Stimulated activated naive CD8-positive, alpha-beta T cell treated with anti-CD3 and anti-CD28 coated beads, Interleukin-15, amount 100 ng/mL, for 72 hours (primary cell): ENCODE results near the gene STN1.
A peak's percentile ranks its signal among the peaks of the same experiment; 100 is the strongest.

ENCODE experiments used
- ATAC-seq: fragments of 150-1000 bp; cut with Tn5 transposase; 2 replicates; pipeline ENCODE4 v1.10.0; 2021; ENCODE audit warnings: mild to moderate bottlenecking, moderate library complexity
- DNase-seq, 2 donors: peaks; one replicate each; pipeline ENCODE4 v3.0.0; 2021 to 2022
- H3K27ac Mint-ChIP-seq, 2 donors: one replicate each; pipeline ENCODE4 v1.8.0; 2022; ENCODE audit warnings: mild to moderate bottlenecking in 2 of 2, mixed read lengths in 2 of 2, moderate library complexity in 2 of 2
- H3K27me3 Mint-ChIP-seq: one replicate; pipeline ENCODE4 v1.8.0; 2022; ENCODE audit warnings: mixed read lengths
- H3K4me1 Mint-ChIP-seq: one replicate; pipeline ENCODE4 v1.8.0; 2022; ENCODE audit warnings: mild to moderate bottlenecking, mixed read lengths
- H3K4me3 Mint-ChIP-seq, 2 donors: one replicate each; pipeline ENCODE4 v1.8.0; 2022; ENCODE audit warnings: mild to moderate bottlenecking in 2 of 2, mixed read lengths in 2 of 2, moderate library complexity in 1 of 2
- H3K9me3 Mint-ChIP-seq, 2 donors: one replicate each; pipeline ENCODE4 v1.8.0; 2022; ENCODE audit warnings: mixed read lengths in 2 of 2

The STN1 gene

DNA sequence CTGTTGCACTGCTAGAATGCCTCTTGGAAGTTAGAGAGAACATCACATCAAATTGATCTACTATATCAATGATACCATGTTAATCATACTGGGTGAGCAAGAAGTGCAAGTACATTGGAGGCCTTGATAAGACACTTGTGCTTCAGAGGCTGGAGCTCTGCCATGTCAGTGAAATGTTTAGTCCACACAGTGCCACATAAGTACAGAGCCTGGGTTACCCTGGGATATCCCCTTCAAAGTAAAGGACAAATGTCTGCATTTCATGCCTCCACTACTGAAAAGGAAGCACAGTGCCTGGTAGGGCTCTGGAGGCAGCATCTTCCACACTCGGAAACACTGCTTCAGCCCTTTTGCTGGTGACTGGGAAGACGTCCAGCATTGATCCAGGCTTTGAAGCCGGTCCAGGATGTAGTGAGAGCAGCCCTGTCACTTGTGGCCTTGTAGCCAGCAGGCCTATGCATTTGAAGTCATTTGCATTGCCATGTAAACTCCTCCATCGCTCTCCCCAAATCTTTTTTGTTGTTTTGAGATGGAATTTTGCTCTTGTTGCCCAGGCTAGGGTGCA lies 15.7 kb upstream of the STN1 start:
- no peak overlapping the region for H3K27ac Mint-ChIP-seq
- H3K9me3 Mint-ChIP-seq = no peaks in the 10 kb centered on the region
- no peak for DNase-seq
- H3K27me3 Mint-ChIP-seq = no peaks in the 10 kb centered on the region
- H3K4me3 Mint-ChIP-seq = no peak overlapping the region
- H3K4me1 Mint-ChIP-seq = no peaks in the 10 kb centered on the region
- ATAC-seq = no peak

DNA sequence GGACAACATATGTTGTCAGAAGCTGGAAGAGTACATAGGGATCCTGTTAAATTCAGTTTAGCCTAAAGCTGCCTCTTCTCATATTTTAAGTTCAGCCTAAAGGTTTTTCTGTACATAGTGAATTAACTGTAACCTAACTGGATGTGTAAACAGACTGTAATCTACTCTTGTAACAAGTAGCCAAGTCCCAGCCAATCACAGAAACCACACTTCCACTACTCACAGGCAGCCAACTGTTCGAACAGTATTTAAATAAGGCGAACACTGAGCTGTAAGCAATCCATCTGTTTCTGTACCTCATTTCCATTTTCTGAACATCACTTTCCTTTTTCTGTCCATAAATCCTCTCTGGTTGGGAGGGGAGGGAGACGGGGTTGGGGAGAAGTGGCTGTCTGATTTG lies 15.0 kb upstream of the STN1 start:
- Mint-ChIP-seq H3K4me3 (no peak overlapping the region), H3K4me1 (no peaks in the 10 kb centered on the region), H3K27ac (no peak overlapping the region), H3K9me3 (no peaks in the 10 kb centered on the region), H3K27me3 (no peaks in the 10 kb centered on the region)
- ATAC-seq (no peak), DNase-seq (no peak)

DNA sequence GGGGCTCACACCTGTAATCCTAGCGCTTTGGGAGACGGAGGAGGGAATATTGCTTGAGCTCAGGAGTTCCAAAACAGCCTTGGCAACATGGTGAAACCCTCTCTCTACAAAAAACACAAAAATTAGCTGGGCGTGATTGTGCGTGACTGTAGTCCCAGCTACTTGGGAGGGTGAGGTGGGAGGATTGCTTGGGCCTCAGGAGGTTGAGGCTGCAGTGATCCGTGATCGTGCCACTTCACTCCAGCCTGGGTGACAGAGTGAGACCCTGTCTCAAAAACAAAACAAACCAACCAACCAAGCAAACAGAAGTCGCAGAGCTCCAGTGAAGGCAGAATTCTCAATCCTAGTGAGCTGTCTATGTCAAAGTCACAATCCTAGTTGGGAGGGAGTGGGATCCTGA lies 14.3 kb upstream of the STN1 start:
- Mint-ChIP-seq H3K27ac (peak overlapping the region in 1 of 2 donors; percentile 83), H3K4me1 (no peaks in the 10 kb centered on the region), H3K9me3 (no peaks in the 10 kb centered on the region), H3K27me3 (no peaks in the 10 kb centered on the region), H3K4me3 (no peak overlapping the region)
- ATAC-seq = no peak
- DNase-seq = no peak

DNA sequence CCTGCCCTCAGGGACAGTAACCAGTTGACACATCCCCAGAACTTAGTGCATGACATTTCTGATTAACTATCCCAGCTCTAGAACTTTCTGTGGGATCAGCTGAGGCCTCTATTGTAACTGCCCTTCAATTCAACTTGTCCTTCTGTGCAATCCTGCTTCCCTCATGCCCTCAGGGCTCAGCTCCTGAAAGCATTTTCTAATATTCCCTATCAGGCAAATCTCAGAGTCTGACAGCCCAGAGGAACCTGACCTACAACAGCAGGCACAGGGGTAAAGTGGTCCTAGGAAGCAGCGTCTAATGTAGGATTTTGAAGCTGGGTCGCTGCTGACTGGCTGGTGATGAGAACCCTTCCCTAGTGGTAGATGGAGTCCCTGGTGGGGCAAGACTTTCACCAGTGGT lies 13.6 kb upstream of the STN1 start:
- H3K27me3 Mint-ChIP-seq = no peaks in the 10 kb centered on the region
- no peak for DNase-seq
- peak overlapping the region; percentile 6 to 83 for H3K27ac Mint-ChIP-seq
- H3K4me1 Mint-ChIP-seq = no peaks in the 10 kb centered on the region
- H3K4me3 Mint-ChIP-seq = no peak overlapping the region
- H3K9me3 Mint-ChIP-seq = no peaks in the 10 kb centered on the region
- no peak for ATAC-seq

DNA sequence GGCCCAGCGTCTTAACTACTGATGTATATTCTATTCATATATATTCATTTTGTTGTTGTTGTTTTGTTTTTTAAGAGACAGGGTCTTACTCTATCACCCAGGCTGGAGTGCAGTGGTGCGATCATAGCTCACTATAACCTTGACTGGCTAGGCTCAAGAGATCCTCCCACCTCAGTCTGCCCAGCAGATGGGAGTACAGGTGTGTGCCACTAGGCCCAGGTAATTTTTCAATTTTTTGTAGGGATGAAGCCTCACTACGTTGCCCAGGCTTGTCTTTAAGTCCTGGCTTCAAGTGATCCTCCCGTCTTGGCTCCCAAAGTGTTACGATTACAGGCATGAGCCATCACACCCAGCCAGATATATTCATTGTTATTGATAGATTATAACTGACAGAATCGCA lies 12.9 kb upstream of the STN1 start:
- ATAC-seq (no peak), DNase-seq (no peak)
- no peak overlapping the region for H3K27ac Mint-ChIP-seq
- no peaks in the 10 kb centered on the region for H3K27me3 Mint-ChIP-seq
- H3K4me1 Mint-ChIP-seq = no peaks in the 10 kb centered on the region
- no peaks in the 10 kb centered on the region for H3K9me3 Mint-ChIP-seq
- H3K4me3 Mint-ChIP-seq = no peak overlapping the region

DNA sequence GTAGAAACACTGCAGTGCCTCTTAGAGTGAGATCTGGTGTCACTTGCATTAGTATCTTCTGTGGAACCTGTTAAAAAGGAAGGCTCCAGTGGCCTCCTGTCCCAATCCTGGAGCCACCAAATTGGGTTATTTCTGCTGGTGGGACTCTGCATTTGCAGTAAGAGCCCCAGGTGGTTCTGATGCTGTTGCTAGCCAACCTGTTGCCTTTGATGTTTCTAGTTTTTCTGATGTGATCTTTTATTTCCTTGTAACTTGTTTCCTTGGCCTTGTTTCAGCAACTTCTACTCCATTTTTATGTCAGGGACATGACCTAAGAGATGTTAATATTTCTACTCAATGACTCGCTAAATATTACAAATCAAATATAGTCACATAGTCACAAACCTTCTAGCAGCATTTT lies 12.5 kb upstream of the STN1 start:
- H3K27me3 Mint-ChIP-seq = no peaks in the 10 kb centered on the region
- no peaks in the 10 kb centered on the region for H3K9me3 Mint-ChIP-seq

DNA sequence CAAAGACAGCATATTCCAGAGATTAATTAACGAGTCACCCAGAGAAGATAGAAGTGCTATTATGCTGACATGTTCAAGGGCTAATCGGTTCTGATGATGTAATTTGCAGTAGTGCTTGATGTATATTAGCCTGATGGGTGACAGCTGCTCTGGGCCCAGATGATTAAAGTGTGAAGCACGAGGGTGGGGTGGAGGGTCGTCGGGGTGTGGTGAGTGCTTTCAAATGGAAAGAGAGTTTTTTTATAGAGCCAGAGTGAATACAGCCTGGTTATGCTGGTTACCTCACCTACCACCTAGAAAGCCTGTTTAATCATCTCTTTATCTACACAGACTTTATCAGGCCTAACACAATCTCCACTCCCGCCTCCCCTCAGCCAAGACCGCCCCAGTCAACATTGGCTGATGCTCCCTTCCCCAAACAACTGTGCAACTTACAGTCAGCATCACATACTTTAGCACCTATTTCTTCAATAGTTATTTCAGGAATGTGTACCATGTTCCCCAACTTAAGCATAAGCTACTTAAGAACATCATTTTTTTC lies 11.5 kb upstream of the STN1 start:
- Mint-ChIP-seq H3K27me3 (no peaks in the 10 kb centered on the region), H3K27ac (no peak overlapping the region)

More for the DNA sequence above, 12.5 kb upstream of the STN1 start:
- DNase-seq (no peak), ATAC-seq (no peak)
- Mint-ChIP-seq H3K4me1 (no peaks in the 10 kb centered on the region), H3K4me3 (no peak overlapping the region), H3K27ac (no peak overlapping the region)

DNA sequence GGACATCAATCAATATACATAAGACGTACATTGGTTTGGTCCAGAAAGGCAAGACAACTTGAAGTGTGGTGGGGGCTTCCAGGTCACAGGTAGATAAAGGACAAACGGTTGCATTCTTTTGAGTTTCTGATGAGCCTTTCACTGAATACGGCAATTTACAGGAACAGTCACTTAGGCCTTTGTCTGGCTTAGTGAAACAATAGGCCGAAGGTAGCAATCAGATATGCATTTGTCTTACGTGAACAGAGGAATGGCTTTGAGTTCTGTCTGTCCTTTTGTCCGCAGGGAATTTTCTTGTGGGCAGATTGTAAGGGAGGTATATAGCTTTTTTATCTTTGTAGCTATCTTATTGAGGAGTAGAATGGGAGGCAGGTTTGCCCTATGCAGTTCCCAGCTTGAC lies 10.8 kb upstream of the STN1 start:
- no peak for DNase-seq
- no peaks in the 10 kb centered on the region for H3K27me3 Mint-ChIP-seq
- H3K27ac Mint-ChIP-seq = no peak overlapping the region
- no peaks in the 10 kb centered on the region for H3K9me3 Mint-ChIP-seq
- no peak overlapping the region for H3K4me3 Mint-ChIP-seq
- H3K4me1 Mint-ChIP-seq = no peaks in the 10 kb centered on the region
- no peak for ATAC-seq

More for the DNA sequence above, 11.5 kb upstream of the STN1 start:
- no peaks in the 10 kb centered on the region for H3K4me1 Mint-ChIP-seq
- DNase-seq (no peak), ATAC-seq (no peak)
- H3K4me3 Mint-ChIP-seq = no peak overlapping the region
- H3K9me3 Mint-ChIP-seq = no peaks in the 10 kb centered on the region

DNA sequence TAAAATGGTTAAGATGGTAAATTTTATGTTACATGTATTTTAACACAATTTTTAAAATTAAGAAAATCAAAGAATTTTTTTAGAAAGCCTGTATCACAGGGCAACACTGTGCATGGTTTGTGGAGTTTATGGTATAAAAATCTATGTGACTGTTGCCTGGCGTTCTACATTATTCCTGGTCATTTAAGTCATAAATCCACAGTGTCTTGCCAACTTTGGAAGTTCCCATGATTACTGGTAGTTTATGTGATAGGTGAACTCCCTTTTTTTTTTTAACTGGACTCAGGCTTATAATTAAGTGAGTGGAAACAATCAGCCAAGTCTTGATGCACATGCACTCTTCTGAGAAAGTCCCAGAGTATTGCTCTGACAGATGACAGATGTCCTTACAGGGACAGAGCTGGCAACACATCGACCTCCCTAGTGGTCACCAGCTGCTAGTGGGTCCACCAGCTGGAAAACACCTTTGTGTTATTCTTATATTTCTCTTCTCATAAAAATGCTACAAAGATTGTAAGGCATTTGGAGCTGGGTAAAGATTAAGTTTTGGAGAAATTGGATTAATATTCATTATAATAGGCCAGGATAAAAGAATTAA lies 8.8 kb upstream of the STN1 start:
- no peak for ATAC-seq
- Mint-ChIP-seq H3K4me1 (no peaks in the 10 kb centered on the region), H3K27me3 (no peaks in the 10 kb centered on the region), H3K4me3 (no peak overlapping the region), H3K27ac (no peak overlapping the region), H3K9me3 (no peaks in the 10 kb centered on the region)
- DNase-seq = no peak

DNA sequence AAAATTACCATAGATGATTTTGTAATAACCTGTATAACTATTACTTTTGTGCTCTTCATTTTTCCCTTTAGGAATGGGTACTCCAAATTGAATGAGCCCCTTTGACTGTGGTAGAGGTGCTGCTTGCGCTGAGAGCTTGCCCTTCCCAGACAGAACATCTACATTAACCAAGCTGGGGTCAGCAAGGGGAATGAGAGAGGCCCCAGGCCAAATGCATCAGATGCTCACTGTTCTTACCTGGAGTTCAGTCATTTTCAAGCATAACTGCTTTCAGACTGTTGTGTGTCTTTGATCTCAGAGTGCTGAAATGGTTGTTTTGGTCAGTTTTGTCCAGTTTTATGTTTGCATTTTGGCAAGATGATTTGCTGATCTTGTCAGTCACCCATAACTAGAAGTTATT lies 7.6 kb upstream of the STN1 start:
- Mint-ChIP-seq H3K9me3 (no peaks in the 10 kb centered on the region), H3K4me3 (no peak overlapping the region), H3K27me3 (no peaks in the 10 kb centered on the region), H3K27ac (no peak overlapping the region), H3K4me1 (no peaks in the 10 kb centered on the region)
- DNase-seq (no peak), ATAC-seq (no peak)

DNA sequence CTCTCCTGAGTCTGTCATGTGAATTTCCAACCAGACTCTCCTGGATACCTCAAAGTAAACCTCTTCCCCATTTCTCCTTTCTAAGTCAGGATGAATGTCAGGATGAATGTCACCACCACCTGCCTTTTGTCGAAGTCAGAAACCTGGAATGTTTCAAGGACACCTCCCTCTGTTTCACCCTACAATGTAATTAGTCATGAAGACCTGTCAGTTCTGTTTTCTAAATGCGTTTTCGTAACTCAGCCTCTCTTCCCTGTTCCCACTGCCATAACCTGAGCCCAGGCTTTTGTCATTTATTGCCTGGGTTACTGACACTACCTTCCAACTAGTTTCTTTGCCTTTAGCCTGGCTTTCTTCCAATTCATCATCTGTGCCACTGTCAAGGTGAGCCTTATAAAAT lies 5.5 kb upstream of the STN1 start:
- no peaks in the 10 kb centered on the region for H3K9me3 Mint-ChIP-seq
- H3K27ac Mint-ChIP-seq = no peak overlapping the region
- H3K4me1 Mint-ChIP-seq = peaks cover 7% of the 10 kb centered on the region

DNA sequence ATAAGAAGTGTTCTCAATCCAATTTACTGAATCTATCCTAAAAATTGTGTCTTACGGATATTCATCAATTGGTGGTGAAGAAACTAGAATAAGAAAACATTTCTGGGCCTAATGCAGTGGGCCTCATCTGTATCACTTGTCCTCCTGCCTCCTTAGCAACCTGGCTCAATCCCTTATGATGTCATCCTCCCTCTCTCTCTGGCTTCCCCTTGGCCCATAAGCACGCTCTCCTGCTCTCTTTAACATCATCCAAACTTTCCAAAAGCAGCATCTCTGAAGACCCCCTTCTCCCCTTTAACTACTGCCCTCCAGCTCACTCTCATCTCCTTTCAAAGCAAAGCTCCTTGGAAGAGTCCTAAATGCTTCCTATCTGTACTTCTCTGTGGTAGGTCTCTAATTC lies 4.7 kb upstream of the STN1 start:
- Mint-ChIP-seq H3K4me1 (peaks cover 8% of the 10 kb centered on the region), H3K9me3 (no peaks in the 10 kb centered on the region), H3K4me3 (no peak overlapping the region), H3K27ac (no peak overlapping the region), H3K27me3 (no peaks in the 10 kb centered on the region)
- ATAC-seq (no peak), DNase-seq (no peak)

More for the DNA sequence above, 5.5 kb upstream of the STN1 start:
- no peaks in the 10 kb centered on the region for H3K27me3 Mint-ChIP-seq
- H3K4me3 Mint-ChIP-seq = no peak overlapping the region
- ATAC-seq (no peak), DNase-seq (no peak)

DNA sequence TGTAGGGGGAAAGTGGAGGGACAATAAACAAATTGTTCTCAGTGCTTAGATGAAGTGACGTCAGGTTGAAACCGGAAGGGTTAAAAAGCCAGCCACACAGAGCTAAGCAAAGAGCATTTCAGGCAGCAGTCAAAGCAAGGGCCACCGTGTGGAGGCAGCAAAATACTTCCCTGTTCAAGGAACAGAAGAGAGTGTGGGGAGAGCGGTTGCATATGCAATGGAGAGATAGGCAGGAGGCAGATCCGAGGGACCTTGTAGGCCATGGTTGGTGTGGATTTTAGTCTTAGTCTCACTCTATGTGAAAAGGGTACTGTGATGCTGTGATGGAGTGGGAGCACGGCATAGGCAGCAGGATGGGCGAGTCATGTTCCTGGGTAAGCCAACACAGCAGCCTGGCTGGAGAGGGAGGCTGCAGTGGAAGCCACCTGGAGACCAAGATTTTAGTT lies 3.8 kb upstream of the STN1 start:
- Mint-ChIP-seq H3K4me3 (no peak overlapping the region), H3K9me3 (no peaks in the 10 kb centered on the region), H3K27ac (no peak overlapping the region), H3K4me1 (peaks cover 8% of the 10 kb centered on the region), H3K27me3 (no peaks in the 10 kb centered on the region)
- DNase-seq (peak in 1 of 2 donors; percentile 32), ATAC-seq (no peak)

DNA sequence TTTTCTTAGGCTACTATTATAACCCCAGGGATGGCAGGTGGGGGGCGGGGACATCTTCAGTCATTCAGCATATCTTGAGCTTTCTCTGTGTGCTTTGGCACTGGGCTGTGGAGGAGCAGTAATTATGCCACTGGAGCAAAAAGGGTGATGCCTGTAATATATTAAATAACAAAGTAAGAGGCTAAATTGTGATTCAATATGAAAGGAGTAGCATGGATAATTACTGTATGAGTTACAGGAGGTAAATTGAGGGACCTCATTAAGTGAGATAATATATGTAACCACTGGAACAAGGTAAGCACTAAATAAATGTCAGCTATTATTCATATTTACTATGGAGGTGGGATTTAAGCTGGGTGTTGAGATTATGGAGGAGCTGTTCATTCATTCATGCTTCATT lies 3.3 kb upstream of the STN1 start:
- H3K9me3 Mint-ChIP-seq = no peaks in the 10 kb centered on the region
- H3K27me3 Mint-ChIP-seq = no peaks in the 10 kb centered on the region
- H3K4me1 Mint-ChIP-seq = peaks cover 13% of the 10 kb centered on the region
- H3K4me3 Mint-ChIP-seq = no peak overlapping the region
- ATAC-seq = no peak
- DNase-seq = no peak
- no peak overlapping the region for H3K27ac Mint-ChIP-seq

DNA sequence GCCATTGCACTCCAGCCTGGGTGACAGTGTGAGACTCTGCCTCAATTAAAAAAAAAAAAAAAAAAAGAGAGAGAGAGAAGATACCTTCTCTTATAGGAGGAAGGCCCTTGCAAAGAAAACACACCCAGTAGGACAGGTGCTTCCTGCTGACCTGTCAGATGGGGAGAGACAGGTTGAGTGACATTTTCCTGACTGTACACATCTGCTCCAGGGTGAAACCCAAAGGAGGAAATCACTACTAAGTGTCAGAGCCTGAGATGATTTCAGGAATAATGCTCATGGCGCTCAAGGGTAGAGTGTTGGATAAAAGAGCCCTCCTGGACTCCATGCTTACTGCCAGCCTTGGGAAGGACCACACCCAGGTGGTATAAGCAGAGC lies 1.7 kb upstream of the STN1 start:
- no peak for DNase-seq
- ATAC-seq = no peak
- H3K27ac Mint-ChIP-seq = no peak overlapping the region
- peaks cover 26% of the 10 kb centered on the region for H3K4me1 Mint-ChIP-seq
- no peaks in the 10 kb centered on the region for H3K27me3 Mint-ChIP-seq
- H3K4me3 Mint-ChIP-seq = no peak overlapping the region
- H3K9me3 Mint-ChIP-seq = peaks cover 6 to 8% of the 10 kb centered on the region in 2 donors

DNA sequence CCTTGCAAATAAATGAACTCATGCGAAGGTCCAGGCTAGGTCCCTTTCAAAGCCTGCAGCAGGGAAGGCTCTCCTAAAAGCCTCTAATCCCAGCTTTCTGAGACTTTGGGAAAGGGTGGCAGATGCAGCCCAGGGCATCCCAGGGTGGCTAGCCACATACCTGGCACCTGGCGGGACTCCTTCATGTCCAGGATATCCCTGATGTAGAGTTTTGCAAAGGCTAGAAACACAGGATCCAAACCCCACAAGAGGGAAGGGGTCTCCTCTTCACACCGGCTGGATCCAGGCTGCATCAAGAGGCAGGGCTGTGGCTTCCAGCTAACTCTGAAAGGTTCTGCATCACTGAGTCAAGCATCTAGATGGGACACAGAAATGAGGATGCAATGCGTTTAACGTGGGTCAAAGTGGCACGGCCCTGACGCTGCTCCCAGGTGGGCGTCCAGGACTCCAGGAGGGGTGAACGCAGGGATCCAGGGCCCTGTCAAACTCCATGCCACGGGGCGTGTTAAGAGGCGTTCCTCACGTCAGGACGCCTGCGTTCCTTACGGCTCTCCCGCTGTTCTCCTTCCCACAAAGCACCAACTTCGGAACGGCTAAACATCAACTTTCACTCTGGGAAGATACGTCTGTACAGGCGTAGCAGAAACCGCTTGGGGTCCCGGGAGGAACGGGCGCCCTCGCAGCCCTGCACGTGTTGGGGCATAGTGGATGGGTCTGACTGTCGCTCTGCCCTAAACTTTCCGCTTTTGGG lies 507 bp downstream of the STN1 start:
- DNase-seq = no peak
- peaks cover 41% of the 10 kb centered on the region for H3K4me1 Mint-ChIP-seq
- H3K4me3 Mint-ChIP-seq = peak overlapping the region; percentile 92 to 96

More for the DNA sequence above, 507 bp downstream of the STN1 start:
- H3K27ac Mint-ChIP-seq = peak overlapping the region; percentile 79 to 95
- ATAC-seq = peak; percentile 16
- H3K27me3 Mint-ChIP-seq = no peaks in the 10 kb centered on the region
- H3K9me3 Mint-ChIP-seq = peaks cover 7 to 8% of the 10 kb centered on the region in 2 donors
